Activated CD8-positive, alpha-beta memory T cell treated with anti-CD3 and anti-CD28 coated beads, Interleukin-2, amount 50 U/mL, for 4 hours (primary cell): ENCODE data around the gene SARS2.
"Not testable (repeated sequence)": the region's sequence is repeated elsewhere in the genome, so short reads cannot be mapped to it uniquely, and the experiment has no call there.

ENCODE experiments used
- DNase-seq: peaks from one replicate; pipeline ENCODE4 v3.0.0-alpha.2; 2020

The SARS2 gene

DNA sequence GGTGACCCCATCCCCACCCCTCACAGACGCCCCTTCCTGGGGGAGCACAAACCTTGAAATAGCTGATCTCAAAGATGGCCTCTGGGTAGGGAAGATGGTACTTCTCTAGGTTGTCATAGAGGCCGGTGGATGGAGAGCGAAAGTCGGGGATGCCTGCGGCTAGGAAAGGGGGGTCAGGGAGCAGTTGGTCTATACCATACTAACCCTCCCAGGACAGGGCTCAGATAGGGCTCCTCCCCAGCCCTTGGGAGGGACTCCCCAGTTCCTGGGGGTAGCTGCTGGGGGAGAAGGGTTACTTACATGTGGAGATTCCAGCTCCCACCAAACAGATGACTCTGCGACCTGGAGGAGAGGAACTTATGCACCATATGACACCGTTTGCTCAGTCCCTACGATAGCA lies 40.8 kb downstream of the SARS2 start:
- DNase-seq: no peak

DNA sequence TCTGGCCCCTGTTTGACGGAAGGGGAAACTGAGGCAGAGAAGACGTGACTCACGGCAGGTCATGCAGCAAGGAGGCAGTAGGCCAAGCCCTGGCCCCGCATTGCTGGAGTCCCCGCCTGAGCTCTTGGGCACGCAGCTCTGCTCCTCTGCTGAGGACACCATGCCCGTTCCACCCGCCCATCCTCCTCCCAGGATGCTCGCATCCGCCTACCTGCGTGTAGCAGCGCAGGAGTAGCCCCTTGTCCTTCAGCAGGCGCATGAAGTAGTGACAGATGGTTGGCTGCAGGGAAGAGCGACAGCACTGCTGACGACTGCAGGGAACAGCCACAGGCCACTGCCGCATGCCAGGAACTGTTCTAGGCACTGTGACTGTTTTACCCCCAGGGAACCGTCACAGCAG lies 41.7 kb downstream of the SARS2 start:
- DNase-seq: no peak

DNA sequence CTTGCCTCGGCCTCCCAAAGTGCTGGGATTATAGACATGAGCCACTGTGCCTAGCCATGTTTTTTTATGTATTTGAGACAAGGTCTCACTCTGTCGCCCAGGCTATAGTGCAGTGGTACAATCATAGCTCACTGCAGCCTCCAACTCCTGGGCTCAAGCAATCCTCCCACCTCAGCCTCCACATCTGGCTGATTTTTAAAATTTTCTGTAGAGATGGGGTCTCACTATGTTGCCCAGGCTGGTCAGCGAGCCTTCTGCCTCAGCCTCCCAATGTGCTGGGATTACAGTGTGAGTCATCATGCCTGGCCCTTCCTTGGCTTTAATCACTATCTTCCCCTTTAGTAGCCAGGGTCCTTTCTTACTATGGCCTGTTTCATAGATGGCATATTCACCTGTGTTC lies 45.9 kb downstream of the SARS2 start:
- not testable (repeated sequence) for DNase-seq

DNA sequence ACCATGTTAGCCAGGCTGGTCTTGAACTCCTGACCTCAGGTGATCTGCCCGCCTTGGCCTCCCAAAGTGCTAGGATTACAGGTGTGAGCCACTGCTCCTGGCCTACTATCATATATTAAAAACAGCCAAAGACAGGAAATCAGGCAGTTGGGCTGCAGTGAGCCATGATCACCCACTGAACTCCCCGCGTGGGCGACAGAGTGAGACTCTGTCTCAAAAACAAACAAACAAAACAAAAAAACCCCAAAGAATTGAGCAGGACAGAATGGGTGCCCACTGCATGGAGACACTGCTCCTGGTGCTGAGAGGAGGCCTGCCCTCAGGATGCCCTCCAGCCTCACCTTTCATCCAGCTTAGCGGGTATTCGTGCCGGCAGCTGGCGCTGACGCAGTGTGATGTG lies 47.3 kb downstream of the SARS2 start:
- DNase-seq: no peak

DNA sequence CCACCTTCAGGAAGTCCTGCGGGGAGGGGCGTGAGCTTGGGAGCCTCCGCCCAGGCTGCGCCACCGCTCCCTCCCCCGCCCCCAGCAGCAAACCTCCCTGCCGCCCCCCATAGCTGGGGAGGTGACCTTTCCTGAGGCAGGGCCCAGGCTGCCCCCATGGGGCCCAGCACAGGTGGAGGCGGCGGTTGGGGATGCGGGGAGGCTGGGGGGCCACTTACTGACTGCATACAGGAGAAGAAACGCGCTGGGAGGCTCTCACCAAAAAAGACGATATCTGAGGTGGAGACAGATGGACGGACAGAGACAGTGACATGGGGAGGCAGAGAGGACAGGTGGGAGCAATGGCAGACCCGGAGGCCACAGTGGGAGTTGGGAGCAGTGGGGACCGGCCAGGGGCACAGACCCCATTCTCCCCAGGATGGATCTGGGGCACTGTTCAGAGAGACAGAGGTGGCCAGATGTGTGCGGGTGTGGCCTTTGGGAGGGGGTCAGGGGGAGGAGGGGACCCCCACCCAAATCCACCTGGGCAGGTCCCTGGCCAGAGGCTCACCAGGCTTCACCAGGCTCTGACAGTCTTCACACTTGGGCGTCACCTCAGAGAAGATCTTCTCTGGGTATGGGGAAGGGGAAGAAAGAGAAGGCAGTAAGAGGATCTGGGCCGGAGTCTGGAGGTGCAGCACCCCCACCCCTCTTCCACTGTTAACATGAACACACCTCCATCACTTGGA lies 49.5 kb downstream of the SARS2 start:
- DNase-seq: no peak

DNA sequence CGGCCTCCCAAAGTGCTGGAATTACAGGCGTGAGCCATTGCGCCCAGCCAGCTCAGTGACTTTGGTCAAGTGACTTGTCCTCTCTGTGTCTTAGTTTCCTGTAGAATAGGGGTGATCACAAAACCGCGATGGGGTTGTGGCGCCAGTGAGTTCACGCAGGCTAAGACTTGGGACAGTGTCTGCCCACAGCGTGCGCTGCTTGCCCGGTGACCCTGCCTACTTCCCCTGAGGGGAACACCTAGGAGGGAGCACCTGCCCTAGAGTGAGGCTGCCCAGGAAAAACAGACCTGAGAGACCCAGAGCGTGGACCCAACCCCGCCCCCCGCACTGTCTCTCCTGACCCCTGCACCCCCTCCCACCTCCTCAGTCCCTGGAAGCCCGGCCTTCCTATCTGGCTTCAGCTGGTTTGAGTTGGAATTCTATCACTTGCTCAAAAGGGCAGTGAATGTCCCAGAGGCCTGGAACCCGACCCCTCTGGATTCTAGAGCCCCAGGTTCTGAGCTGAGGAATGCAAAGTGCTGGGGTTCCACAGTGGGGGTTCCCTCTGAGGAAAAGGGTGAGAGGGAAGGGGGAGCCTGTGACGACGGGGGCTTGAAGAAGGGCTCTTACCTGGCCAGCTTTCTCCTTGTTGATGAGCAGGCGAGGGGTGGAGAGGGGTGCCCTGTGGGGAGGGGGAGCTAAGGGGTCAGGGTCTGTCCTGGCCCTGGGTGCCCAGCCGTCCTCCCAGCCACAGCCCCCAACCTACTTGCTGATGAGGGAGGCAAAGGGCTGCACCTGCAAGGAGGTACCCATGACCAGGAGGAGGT lies 50.3 kb downstream of the SARS2 start:
- no peak for DNase-seq

DNA sequence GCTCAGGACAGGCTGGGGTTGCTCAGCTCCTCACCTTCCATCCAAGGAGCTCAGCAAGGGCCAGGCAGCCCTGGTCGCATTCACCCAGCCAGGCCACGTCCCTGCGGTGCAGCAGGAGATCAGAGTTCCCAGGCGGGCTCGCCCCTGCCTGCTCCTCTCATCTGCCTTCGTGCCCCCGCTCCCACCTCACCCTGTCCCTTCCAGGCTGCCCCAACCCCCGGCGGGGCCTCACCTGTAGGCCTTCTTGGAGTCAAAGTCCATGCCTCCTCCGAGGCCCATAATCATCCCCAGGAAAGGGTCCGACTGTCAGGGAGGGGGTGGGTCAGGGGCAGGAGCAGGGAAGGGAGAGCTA lies 51.2 kb downstream of the SARS2 start:
- no peak for DNase-seq

DNA sequence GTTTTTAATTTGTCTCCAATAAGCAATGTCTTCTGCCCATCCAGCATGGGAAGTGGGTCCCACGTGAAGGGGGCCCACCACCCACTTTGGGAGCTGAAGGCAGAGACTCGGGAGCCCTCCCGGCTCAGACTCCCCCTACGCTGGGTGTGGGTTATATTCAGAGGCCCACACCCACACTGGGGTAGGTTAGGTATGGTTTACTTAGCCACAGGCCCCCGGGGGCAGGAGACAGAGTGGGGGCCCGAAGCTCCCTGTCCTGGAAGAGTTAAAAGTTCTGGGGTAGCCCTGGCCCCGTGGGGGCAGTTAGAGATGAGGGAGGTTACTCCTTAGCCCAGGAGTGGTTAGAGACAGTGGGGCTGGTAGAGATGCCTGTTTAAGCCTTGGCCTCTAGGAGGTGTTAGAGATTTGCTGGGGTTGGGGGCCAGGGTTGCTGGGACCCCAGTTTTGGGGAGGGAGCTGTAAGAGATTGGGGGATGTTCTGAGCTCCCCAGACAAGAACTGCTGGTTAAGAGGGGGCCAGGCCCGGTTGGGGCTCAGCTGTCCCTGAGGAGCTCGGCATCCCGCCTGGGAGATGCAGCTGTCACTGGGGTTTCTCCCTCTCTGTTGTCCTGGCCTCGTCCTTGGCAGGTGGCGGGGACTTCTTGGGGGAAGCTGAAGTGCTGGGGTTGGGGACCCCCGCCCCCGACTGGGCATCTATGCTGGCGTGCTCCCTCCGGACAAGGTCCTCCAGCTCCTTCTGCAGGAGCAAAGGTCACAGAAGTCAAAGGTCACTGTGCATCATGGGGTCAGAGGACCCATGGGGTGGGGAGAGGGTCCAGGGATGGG lies 51.8 kb downstream of the SARS2 start:
- DNase-seq: no peak

DNA sequence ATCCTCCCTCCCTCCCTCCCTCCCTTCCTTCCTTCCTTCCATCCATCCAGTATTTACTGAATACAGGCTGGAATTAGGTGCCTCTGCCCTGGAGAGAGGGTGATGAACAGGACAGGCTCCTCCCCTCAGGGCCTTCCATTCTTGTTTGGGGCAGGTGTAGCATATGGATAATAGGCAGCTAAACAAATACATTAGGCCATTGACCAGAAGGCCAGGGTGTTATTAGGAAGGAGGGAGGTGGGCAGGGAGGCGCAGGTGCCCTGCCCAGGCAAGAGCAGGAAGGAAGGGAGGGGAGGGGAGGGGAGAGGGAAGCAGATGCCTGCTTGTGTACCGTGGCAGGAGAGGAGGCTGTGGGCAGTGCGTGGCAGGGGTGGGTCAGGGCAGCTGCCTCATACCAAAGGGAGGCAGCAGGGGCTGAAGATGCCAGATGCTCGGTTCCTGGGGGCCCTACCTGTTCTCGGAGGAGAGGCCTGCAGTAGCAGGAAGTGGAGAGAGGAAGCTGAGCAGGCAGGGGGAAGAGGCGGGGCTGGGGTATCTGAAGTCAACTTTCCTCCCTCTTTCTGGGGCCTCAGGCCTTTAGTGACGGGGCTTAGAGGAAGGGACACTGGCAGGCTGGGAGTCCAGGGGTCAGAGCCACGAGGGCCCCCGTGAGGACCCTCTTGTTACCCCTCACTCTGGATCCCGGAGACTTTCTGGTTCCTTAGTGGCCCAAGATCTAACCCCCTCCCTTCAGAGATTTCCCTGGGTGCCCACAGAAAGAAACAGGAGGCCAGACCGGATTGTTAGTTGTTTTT lies 52.6 kb downstream of the SARS2 start, which contains the start of gene RINL:
Gene RINL, minus strand, starts transcription at position 495 of the 794 bp plus-strand sequence. CDS start 1,533 bp downstream, outside the sequence.
- peak; percentile 66 for DNase-seq

DNA sequence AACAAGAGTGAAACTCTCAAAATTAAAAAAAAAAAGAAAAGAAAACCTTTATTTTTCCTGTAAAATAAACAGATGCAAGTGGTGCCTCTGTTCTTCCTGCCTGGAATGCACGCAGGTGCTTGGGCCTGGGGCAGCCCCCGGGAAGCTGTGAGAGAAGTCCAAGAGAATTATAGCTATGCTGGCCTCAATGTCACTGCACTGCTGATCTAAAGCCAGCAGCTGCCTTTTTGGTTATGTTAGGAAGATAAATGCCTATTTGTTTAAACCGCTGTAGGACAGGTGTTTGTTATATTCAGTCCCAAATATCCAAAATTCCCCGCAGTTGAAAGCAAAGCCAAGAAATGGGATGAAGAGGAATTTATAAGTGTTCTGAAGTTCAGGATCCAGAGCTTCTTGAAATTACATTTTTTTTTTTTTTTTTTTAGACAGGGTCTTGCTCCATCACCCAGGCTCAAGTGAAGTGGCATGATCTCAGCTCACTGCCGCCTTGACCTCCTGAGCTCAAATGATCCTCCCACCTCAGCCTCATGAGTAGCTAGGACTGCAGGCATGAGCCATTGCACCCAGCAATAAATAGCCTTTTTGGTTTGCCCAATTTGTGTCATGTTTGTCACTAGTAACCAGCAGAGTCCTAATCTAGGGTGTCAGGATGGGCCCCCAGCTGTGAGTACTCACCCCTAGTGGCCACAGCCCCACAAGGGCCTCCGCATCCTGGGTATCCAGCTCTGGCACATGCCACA lies 54.7 kb downstream of the SARS2 start:
- DNase-seq: no peak

DNA sequence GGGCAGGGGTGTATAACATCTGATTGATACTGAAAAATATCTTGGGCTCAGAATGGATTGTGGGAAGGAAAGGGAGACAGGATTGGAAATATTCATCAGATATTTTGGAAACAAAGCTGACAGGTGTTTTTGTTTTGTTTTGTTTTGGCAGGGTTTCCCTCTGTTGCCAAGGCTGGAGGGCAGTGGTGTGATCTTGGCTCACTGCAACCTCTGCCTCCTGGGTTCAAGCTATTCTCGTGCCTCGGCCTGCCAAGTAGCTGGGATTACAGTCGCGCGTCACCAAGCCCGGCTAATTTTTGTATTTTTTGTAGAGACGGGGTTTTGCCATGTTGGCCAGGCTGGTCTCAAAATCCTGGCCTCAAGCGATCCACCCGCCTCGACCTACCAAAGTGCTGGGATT lies 57.2 kb downstream of the SARS2 start:
- not testable (repeated sequence) for DNase-seq

DNA sequence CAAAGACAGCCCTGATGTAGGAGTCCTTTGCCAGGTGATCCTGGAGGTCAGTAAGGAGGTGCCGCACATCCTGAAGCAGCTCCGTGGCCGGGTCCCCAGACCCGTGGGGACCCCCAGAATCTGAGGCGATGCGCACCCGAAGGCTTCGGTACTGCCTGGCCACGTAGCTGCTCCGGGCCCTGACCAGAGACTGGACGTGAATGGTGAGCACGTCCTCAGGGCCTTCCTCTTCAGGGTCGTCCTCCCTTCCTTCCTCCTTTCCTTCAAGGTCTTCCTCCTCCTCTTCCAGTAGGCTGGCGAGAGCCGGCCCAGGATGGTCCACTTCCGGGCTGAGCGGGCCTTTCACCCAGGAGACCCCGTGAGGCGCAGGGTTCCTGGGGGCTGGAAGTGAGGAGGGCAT lies 60.0 kb downstream of the SARS2 start:
- DNase-seq: no peak

DNA sequence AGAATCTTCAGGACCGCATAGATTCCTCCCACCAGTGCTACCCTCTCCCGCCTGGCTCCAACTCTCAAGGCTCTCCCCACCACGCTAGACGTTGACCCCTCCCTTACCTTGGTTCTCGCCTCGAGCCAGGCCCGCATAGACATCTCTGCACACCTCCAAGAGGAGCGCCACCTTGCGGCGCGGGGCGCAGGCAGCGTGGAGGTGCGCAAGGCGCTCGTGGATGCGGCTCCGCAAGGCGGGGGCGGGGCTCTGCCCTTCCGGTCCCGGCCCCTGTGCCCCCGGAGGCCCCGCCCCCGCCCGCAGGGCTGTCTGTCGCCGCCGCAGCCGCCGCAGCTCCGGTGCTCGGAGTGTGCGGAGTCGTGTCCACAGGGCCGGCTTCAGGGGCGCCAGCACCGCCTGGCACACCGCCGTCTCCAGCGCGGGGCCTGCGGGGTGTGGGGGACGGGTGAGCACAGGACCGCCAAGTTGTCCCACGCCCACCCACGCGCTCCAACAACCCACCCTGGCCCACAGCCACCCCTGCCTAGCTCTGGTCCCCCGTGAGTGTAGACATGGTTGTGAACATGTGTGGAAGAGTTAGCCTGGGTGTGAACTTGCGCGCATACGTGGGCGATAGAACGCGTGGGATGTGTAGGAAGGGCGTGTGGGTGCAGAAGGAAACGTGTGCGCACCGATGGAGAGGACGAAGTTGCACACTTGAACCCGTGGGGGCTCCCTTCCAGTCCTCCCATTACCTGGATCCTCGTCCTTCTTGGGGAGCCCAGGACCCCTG lies 60.5 kb downstream of the SARS2 start:
- DNase-seq: peak; percentile 96

DNA sequence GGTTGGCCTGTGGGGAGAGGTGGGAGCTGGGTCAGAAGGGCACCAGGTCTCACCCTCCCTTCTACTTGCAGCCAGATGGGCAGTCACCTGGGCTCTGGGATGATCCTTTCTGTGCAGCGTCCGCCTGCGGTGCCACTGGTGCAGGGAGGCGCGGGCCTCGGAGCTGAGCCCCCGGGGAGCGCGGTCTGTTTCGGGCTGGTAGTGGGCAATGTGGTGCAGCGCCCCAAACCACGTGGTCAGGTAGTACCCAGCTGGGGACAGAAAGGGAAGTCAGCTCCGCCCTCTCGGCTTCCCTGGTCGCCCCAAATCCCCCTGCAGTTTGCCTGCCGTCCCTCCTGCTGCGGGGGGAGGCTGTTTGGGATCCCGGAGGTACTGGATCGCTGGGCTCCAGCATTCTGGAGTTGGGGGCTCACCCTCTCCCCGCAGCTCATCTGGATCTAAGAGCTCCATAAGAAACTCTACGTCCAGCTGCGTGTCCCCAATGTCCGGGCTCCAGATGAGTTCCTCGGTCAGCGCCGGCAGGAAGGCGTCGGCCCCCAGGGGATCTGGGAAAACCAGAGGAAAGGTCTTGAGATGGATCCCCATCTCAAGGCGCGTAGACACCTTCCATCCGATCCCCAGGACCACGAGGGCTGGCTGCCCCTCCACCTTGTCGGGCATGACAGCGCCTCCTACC lies 61.3 kb downstream of the SARS2 start:
- DNase-seq: peak; percentile 43

DNA sequence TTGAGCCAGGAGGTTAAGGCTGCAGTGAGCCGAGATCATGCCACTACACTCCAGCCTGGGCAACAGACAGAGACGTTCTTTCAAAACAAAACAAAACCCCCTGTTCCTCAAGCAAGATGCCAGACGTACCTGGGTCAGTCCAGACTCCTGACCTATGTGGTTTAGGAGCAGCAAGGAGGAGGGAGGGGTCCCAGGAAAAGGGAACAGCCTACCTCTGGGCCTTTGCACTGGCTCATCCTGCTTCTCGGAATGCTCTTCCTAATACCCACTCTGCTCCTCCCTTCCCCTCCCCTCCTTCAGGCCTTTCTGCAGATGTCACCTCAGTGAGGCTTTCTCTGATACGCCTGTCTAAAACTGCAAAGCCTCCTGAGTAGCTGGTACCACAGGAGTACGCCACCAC lies 62.0 kb downstream of the SARS2 start:
- DNase-seq: no peak

DNA sequence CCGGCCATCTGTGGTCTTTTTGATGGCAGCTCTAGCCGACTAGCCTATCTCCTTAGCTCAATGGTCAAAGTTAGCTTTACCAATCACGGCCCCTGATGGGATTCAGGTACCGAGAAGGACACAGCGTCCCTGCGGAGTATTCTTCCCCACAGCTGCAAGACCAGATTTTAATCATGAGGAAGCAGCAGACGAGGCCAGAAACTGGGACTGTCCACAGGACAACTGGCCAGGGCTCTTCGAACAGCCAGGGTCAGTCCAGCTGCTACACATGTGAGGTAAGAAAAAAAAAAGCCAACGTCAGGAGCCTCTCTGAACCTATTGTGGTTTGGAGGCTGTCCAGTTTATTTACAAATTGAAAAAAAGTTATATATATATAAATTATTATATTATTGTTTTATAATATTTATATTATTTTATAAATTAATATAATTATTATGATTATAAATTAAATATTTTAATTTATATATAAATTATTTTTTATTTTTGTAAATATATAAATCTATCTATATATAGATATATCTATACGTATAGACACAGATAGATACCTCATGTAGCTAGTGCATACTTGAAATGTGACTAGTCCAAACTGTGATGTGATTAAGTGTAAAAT lies 63.3 kb downstream of the SARS2 start:
- DNase-seq: no peak
